ENCODE data around the gene CFAP299. TPM values are rescaled to one million over a fixed set of nuclear protein-coding genes. Genes with fewer than 3 reads are reported as not detected.
A peak's percentile ranks its signal among the peaks of the same experiment; 100 is the strongest.

Gene CFAP299
- total RNA-seq, 1 experiment from 2014 or later = not detected

GRCh38 chr4:80980239-80980638 is 644.7 kb downstream of the CFAP299 start:
- Histone ChIP-seq H3K9me3 (ENCODE audit: insufficient read depth, low read depth) (no peaks in the 10 kb centered on the region), H3K4me2 (no peak overlapping the region), H3K27me3 (ENCODE audit: insufficient read depth, low read depth) (no peaks in the 10 kb centered on the region), H4K20me1 (ENCODE audit: insufficient read depth) (no peaks in the 10 kb centered on the region), H3K4me3 (no peak overlapping the region), H2AFZ (no peak overlapping the region), H3K27ac (no peak overlapping the region), H3F3A (ENCODE audit: insufficient read depth, low read depth) (no peaks in the 10 kb centered on the region), H3K4me1 (replicated peaks; ENCODE audit: insufficient read depth) (no peaks in the 10 kb centered on the region), H3K9me2 (ENCODE audit: insufficient read depth) (no peaks in the 10 kb centered on the region), H3K79me2 (ENCODE audit: low read depth) (no peaks in the 10 kb centered on the region), H3K36me3 (ENCODE audit: low read depth) (no peaks in the 10 kb centered on the region)
- ChIA-PET CTCF (no interaction called here), POLR2A (ENCODE audit: unreplicated experiment) (no interaction called here)
- DNase-seq = no peak
- no peak for TF ChIP-seq EZH2 (IDR thresholded peaks at IDR 0.05; ENCODE audit: low read depth)
- TF ChIP-seq, protein P1, sequence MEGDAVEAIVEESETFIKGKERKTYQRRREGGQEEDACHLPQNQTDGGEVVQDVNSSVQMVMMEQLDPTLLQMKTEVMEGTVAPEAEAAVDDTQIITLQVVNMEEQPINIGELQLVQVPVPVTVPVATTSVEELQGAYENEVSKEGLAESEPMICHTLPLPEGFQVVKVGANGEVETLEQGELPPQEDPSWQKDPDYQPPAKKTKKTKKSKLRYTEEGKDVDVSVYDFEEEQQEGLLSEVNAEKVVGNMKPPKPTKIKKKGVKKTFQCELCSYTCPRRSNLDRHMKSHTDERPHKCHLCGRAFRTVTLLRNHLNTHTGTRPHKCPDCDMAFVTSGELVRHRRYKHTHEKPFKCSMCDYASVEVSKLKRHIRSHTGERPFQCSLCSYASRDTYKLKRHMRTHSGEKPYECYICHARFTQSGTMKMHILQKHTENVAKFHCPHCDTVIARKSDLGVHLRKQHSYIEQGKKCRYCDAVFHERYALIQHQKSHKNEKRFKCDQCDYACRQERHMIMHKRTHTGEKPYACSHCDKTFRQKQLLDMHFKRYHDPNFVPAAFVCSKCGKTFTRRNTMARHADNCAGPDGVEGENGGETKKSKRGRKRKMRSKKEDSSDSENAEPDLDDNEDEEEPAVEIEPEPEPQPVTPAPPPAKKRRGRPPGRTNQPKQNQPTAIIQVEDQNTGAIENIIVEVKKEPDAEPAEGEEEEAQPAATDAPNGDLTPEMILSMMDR (conservative IDR thresholded peaks at IDR 0.05) = no peak
- no TSS peak for BruUV-seq (replicated peaks)
- intact Hi-C loops (cut with micrococcal nuclease; ENCODE audit: unreplicated experiment) = no loop called here

- no peak for TF ChIP-seq EZH2 (IDR thresholded peaks at IDR 0.05; ENCODE audit: low read depth)
- TF ChIP-seq, protein P1 (conservative IDR thresholded peaks at IDR 0.05) = no peak
- POLR2A ChIA-PET (ENCODE audit: unreplicated experiment) = no interaction called here
- no TSS peak for BruUV-seq (replicated peaks)
- no peaks in the 10 kb centered on the region for H3K36me3 ChIP-seq (ENCODE audit: low read depth)
- DNase-seq = no peak
- no peaks in the 10 kb centered on the region for H3K9me3 ChIP-seq (ENCODE audit: insufficient read depth, low read depth)
- no peaks in the 10 kb centered on the region for H3K9me2 ChIP-seq (ENCODE audit: insufficient read depth)
- H3K4me1 ChIP-seq (replicated peaks; ENCODE audit: insufficient read depth) = no peaks in the 10 kb centered on the region
- CTCF ChIA-PET = no interaction called here
- intact Hi-C loops (cut with micrococcal nuclease; ENCODE audit: unreplicated experiment) = loop anchor here (5.0 kb wide), 1 partner anchor 56 kb away; no protein-coding TSS in a partner anchor
- H3K79me2 ChIP-seq (ENCODE audit: low read depth) = no peaks in the 10 kb centered on the region
- no peak overlapping the region for H3K27ac ChIP-seq
- no peaks in the 10 kb centered on the region for H4K20me1 ChIP-seq (ENCODE audit: insufficient read depth)
- H3K4me3 ChIP-seq = no peak overlapping the region
- no peak overlapping the region for H3K4me2 ChIP-seq
- no peaks in the 10 kb centered on the region for H3F3A ChIP-seq (ENCODE audit: insufficient read depth, low read depth)
- no peaks in the 10 kb centered on the region for H3K27me3 ChIP-seq (ENCODE audit: insufficient read depth, low read depth)
- no peak overlapping the region for H2AFZ ChIP-seq
Observed at GRCh38 chr4:80986011-80986410, 650.5 kb downstream of the CFAP299 start.

GRCh38 chr4:80989921-80990544 is 654.5 kb downstream of the CFAP299 start:
- no TSS peak for BruUV-seq (replicated peaks)
- H3K4me1 ChIP-seq (replicated peaks; ENCODE audit: insufficient read depth) = no peaks in the 10 kb centered on the region
- TF ChIP-seq EZH2 (IDR thresholded peaks at IDR 0.05; ENCODE audit: low read depth) = no peak
- TF ChIP-seq, protein P1 (conservative IDR thresholded peaks at IDR 0.05) = peak; percentile 76
- H3K9me2 ChIP-seq (ENCODE audit: insufficient read depth) = no peaks in the 10 kb centered on the region
- H3K9me3 ChIP-seq (ENCODE audit: insufficient read depth, low read depth) = no peaks in the 10 kb centered on the region
- intact Hi-C loops (cut with micrococcal nuclease; ENCODE audit: unreplicated experiment) = loop anchor here (1.0 to 10.0 kb wide), 4 partner anchors 52 to 624 kb away; no protein-coding TSS in a partner anchor
- H3K27ac ChIP-seq = no peak overlapping the region
- no peak overlapping the region for H3K4me2 ChIP-seq
- POLR2A ChIA-PET (ENCODE audit: unreplicated experiment) = no interaction called here
- H3K27me3 ChIP-seq (ENCODE audit: insufficient read depth, low read depth) = no peaks in the 10 kb centered on the region
- H3K36me3 ChIP-seq (ENCODE audit: low read depth) = no peaks in the 10 kb centered on the region
- H2AFZ ChIP-seq = no peak overlapping the region
- no peaks in the 10 kb centered on the region for H3F3A ChIP-seq (ENCODE audit: insufficient read depth, low read depth)
- H4K20me1 ChIP-seq (ENCODE audit: insufficient read depth) = no peaks in the 10 kb centered on the region
- no peak overlapping the region for H3K4me3 ChIP-seq
- H3K79me2 ChIP-seq (ENCODE audit: low read depth) = no peaks in the 10 kb centered on the region
- CTCF ChIA-PET = interaction anchor here (0.7 kb wide), 2 partner anchors 18 to 50 kb away, joined by 3 read pairs; no protein-coding TSS in a partner anchor
- DNase-seq = peak in 1 of 2 experiments; percentile 7
